Skin of body (tissue), 2 donors: Measurements from ENCODE around the gene KISS1. TPM values are rescaled to one million over a fixed set of nuclear protein-coding genes. Genes with fewer than 3 reads are reported as not detected.

Source experiments
- DNase-seq: peaks from one replicate; lab custom pipeline; 2025; lab: John Stamatoyannopoulos, UW
- total RNA-seq: library from RNA; depleted of rRNA; stranded (reverse); fragments of >200 nt; gene quantifications from one replicate; pipeline ENCODE4 v1.2.3, GENCODE V29; 2014

KISS1 gene
- total RNA-seq, 1 donor from 2014 or later = 0.69 TPM

GRCh38 chr1:204192589-204193352 is 3.5 kb downstream of the KISS1 start:
- DNase-seq = no peak

DNA sequence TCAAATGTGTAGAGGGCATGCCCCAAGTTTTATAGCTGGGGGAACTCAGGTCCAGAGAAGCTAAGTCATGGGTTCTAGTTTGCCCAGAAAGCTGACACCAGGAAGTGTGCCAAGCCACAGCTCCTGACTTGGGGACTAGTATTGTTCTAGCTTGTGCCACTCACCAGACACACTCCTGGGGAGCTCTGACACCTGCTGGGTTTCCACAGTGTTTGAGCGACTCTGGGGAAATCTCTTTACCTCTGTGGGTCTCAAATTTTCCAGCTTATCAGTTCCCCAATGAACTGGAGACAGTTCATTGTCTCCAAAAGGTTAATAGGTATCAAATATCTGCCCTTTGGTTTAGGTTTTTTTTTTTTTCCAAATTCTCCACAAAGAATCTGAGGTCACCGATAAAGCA is 4.2 kb downstream of the KISS1 start:
- no peak for DNase-seq

GRCh38 chr1:204191456-204191855 is 4.8 kb downstream of the KISS1 start:
- no peak for DNase-seq

- peak; percentile 68 for DNase-seq
Measured at GRCh38 chr1:204190212-204191211, 5.8 kb downstream of the KISS1 start.

DNA sequence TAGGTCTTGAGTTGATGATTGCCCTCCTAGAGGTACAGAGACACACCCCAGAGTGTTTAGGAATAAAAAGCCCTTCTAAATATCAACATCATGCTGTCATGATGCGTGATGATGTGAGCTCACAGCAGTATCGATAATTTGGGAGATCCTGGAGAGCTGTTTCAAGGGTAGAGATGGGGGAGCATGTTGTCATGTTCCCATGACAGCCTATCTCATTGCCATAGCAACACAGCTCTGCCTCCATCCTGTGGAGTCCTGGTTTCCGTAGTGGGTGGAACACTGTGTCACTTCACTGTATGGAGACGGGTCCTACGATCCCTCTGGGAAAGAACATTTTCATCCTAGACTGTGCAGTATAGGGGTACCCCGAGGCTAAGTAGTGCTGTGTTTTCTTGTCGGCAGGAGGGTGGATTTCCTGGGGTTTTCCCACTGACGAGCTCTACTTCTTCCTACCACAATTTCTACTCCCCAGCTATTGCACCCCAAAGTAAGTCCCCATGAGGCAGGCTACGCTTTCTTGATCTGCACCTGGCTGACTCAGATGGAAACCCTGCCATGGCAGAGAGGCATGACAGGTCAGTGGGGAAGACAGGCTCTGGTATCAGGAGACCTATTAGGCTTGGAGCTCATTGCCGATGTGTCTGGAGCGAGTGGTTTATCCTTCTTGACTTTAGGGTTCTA is 7.2 kb downstream of the KISS1 start:
- DNase-seq = no peak

- DNase-seq = no peak
Measured at GRCh38 chr1:204186597-204186996, 9.7 kb downstream of the KISS1 start.

GRCh38 chr1:204181116-204181515 is 15.2 kb downstream of the KISS1 start:
- DNase-seq = no peak

GRCh38 chr1:204180133-204180532 is 16.2 kb downstream of the KISS1 start:
- no peak for DNase-seq

- DNase-seq = no peak
Measured at GRCh38 chr1:204178487-204179281, 17.6 kb downstream of the KISS1 start.

- DNase-seq = no peak
Measured at GRCh38 chr1:204177133-204177532, 19.2 kb downstream of the KISS1 start.

GRCh38 chr1:204176049-204176448 is 20.2 kb downstream of the KISS1 start:
- DNase-seq = no peak

DNA sequence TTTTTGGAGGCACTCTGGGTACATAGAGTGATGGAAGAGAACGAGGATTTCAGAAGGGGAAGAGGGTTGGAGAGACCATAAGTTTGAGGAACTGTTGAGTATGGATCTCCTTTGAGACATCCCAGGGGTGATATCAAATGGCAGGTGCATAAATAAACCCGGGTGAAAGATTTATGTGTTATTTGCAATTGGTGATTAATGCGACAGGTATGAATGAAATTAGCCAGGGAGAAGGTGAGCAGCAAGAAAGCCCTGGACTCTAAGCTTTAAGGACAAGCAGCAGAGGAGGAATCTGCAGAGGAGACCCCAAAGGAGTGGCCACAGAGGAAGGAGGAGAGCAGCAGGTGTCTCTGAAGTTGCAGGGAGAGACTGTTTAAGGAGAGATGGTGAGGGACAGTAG is 21.3 kb downstream of the KISS1 start:
- no peak for DNase-seq

DNA sequence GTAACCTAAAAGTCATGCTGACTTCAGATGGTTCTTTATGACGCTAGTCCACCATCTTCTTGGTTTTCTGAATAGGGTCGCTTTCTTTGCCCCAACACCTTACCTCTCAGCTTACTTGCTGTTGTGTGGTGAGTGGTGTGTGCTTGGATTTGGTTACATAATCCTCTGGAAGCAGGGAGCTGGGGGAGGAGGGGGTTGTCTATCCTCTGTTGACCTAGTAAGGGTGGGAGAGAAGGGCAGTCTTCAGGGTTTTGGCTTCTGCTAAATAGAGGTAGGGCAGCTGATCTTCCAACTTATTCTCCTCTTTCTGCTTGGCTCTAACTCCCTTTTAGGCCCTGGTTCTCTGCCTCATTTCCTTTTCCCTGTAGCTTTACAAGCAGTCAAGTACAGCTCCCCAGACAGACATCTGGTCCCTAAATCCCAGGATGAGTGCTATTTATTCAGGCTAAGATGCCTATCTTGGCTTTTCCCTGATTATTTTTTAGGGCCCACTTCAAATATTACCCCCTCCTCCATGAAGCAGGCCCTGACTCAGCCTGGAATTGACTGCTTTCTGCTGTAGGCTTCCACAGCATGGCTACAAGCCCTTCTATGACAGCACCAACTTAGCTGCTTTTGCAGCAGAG is 23.8 kb downstream of the KISS1 start:
- no peak for DNase-seq

GRCh38 chr1:204171751-204172178 is 24.5 kb downstream of the KISS1 start:
- DNase-seq = no peak

DNA sequence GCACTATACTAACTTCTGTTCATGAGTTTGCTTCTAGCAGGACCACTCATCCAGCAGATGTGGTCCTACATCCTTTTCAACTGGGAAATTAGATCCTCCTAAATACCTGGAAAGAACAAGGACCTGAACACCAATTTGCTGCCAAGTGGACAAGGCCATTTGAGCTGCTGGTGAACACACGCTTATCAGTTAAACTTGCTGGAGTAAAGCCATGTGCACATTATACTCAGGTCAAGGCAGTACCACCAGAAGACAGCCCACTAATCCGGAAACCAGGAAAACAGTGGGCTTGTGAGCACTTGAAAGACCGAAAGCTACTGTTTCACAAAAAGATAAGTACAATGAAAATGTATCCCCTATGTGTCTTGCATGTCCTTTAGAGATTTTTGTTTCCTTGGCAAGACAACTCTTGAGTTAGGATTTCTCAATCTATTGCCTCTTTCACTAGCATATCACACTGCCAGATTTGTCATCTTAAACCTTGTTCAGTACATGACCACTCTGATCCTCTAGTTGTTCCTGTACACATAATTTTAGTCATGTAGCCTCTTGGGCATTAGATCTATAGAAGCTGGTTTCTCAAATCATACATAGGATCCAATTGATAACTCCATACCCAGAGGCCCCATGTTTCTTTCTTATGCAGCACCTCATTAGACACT is 25.7 kb downstream of the KISS1 start:
- DNase-seq = no peak

DNA sequence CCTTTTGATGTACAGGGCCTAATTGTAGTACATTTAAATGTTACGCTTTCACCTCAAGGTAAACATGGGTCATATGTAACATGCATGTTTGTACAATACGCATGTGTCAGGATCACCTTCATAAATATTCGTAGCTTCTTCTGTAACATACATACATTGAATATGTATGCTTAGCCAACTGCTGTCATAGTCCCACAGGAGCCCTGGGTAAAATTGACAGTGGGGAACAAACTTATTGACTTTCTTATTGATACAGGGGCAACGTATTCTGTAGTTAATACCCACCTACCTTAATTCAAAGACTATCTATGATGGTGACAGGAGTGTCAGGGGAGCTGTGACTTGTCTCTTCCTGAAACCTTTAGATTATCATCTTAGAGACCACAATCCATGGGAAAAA is 26.4 kb downstream of the KISS1 start:
- DNase-seq = no peak

DNA sequence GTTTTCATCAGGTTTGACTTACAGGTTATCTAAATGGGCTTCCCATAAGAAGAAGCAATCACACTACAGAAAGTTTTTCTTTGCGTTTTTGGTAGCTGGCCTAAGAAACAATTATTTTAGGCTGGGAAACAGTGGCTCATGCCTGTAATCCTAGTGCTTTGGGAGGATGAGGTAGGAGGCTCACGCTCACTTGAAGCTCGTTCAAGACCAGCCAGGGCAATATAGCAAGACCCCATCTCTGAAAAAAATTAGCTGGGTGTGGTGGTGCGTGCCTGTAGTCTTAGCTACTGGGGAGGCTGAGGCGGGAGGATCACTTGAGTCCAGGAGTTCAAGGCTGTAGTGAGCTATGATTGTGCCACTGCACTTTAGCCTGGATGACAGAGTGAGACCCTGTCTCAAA is 28.6 kb downstream of the KISS1 start:
- DNase-seq = no peak

GRCh38 chr1:204166219-204166618 is 30.1 kb downstream of the KISS1 start, which contains the start of gene REN:
Gene REN (minus strand): TSS chr1:204166337. CDS start chr1:204166293, 44 bp downstream.
- no peak for DNase-seq

DNA sequence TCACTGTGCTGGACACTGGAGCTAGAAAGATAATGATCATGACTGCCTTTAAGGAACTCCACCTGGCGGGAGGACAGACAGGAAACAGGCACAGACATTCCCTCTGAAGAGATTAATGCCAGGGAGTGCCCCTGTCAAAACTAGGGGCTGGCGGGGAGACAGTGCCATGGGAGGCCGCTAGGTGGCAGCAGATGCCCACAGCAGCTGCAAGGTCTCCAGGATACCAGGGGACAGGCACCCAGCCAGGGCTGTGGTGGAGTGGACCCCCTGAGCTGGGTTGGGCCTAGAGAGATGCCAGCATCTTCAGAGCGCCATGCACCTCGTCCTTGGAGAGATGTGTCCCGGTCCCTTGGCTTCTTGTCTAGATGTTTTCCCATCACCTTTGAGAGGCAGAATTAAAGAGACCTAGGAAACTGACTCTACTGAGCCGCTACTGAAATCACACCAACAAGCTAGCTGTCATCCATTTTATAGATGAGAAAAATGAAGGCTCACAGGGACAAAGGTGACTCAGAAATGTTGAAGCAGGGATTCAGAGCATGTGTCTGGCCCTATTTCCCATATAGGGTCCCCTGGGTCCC is 33.7 kb downstream of the KISS1 start:
- DNase-seq = peak; percentile 37
